A549 (cell line): Measurements from ENCODE around the gene CXCL1.

ENCODE experiments used
- CBX2 ChIP-seq: fragments of 200-600 bp; sonication (generic); IDR thresholded peaks from 2 replicates; pipeline ENCODE4 v1.6.1; 2016; ENCODE audit warnings: low read depth, mild to moderate bottlenecking, borderline replicate concordance
- CTCF ChIP-seq: fragments of >200 bp; sonication (Bioruptor Twin); formaldehyde crosslinking; IDR thresholded peaks from 3 replicates; pipeline ENCODE4 v1.5.1; 2016
- EP300 ChIP-seq, 2 experiments: fragments of >200 bp; sonication (Bioruptor Twin); formaldehyde crosslinking; IDR thresholded peaks; 2 replicates in 1 of 2; 3 replicates in 1 of 2; pipeline ENCODE4 v1.6.1; 2016 to 2017
- MYC ChIP-seq: IDR thresholded peaks from 2 replicates; pipeline ENCODE4 v1.6.1; 2012; ENCODE audit warnings: mild to moderate bottlenecking, inconsistent platforms, low read length, improper control_type of control experiment, borderline replicate concordance
- PBX3 ChIP-seq: IDR thresholded peaks from 2 replicates; pipeline ENCODE4 v1.6.1; 2012
- POLR2A ChIP-seq: IDR thresholded peaks from 2 replicates; pipeline ENCODE4 v1.6.1; 2012; ENCODE audit warnings: mild to moderate bottlenecking, low read length
- RAD21 ChIP-seq, 2 experiments: fragments of >200 bp in 1 of 2; sonication (Bioruptor Twin) in 1 of 2; formaldehyde crosslinking in 1 of 2; IDR thresholded peaks in 1 of 2; conservative IDR thresholded peaks in 1 of 2; 2 replicates in 1 of 2; 3 replicates in 1 of 2; pipeline ENCODE4 v1.6.1; 2012 to 2018; ENCODE audit warnings: inconsistent platforms in 1 of 2
- SREBF2 ChIP-seq: fragments of 450-650 bp; IDR thresholded peaks from 2 replicates; pipeline ENCODE4 v1.6.1; 2014; ENCODE audit warnings: mild to moderate bottlenecking, moderate library complexity
- TF ChIP-seq, protein P1 (sequence below): IDR thresholded peaks from 2 replicates; pipeline ENCODE4 v1.6.1; 2012; ENCODE audit warnings: low read depth, borderline replicate concordance
- TF ChIP-seq, protein P2 (sequence below): fragments of 450-650 bp; IDR thresholded peaks from 2 replicates; pipeline ENCODE4 v1.6.1; 2014; ENCODE audit warnings: antibody characterized with exemption
- TF ChIP-seq, protein P3 (sequence below): IDR thresholded peaks from 2 replicates; pipeline ENCODE4 v1.6.1; 2012

GRCh38 chr4:73856518-73856917 is 12.7 kb upstream of the CXCL1 start:
- no peak for TF ChIP-seq RAD21 (conservative IDR thresholded peaks at IDR 0.05 in 1 of 2, IDR thresholded peaks at IDR 0.05 in 1 of 2)
- no peak for TF ChIP-seq MYC
- TF ChIP-seq CTCF = no peak
- no peak for TF ChIP-seq CBX2
- TF ChIP-seq POLR2A = no peak
- TF ChIP-seq, protein P1, sequence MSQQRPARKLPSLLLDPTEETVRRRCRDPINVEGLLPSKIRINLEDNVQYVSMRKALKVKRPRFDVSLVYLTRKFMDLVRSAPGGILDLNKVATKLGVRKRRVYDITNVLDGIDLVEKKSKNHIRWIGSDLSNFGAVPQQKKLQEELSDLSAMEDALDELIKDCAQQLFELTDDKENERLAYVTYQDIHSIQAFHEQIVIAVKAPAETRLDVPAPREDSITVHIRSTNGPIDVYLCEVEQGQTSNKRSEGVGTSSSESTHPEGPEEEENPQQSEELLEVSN = no peak
- TF ChIP-seq PBX3 = no peak
- TF ChIP-seq EP300 (IDR thresholded peaks at IDR 0.05) = no peak
- no peak for TF ChIP-seq SREBF2
- TF ChIP-seq, protein P2, sequence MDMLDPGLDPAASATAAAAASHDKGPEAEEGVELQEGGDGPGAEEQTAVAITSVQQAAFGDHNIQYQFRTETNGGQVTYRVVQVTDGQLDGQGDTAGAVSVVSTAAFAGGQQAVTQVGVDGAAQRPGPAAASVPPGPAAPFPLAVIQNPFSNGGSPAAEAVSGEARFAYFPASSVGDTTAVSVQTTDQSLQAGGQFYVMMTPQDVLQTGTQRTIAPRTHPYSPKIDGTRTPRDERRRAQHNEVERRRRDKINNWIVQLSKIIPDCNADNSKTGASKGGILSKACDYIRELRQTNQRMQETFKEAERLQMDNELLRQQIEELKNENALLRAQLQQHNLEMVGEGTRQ = no peak
- TF ChIP-seq, protein P3, sequence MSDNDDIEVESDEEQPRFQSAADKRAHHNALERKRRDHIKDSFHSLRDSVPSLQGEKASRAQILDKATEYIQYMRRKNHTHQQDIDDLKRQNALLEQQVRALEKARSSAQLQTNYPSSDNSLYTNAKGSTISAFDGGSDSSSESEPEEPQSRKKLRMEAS = no peak
